ENCODE data around the gene C6orf136. TPM values are rescaled to one million over a fixed set of nuclear protein-coding genes. Genes with fewer than 3 reads are reported as not detected.

Gene C6orf136
- total RNA-seq, 1 donor from 2014 or later: 12.0 TPM

DNA sequence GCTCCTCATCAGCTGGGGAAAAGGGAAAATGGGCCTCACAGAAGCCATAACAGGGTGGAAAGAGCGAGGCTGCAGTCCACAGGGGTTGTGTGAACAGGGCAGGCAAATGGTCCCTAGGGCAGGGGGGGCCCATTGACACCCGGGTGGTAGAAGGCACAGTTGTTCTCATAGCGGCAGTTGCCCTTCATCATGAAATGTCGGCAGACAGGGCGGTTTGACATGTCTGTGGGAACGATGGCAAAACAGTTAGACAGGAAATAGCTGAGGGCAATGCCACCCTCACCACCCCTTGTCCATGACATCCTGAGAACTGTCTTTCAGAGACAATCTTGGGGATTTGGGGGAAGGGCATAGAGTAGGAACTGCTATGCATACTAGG, 45.5 kb upstream of the C6orf136 start:
- Mint-ChIP-seq H3K4me3 (no peak overlapping the region), H3K27me3 (ENCODE audit: low read depth) (no peaks in the 10 kb centered on the region), H3K27ac (no peak overlapping the region), H3K4me1 (peaks cover 7% of the 10 kb centered on the region), H3K9me3 (no peaks in the 10 kb centered on the region), H3K36me3 (peaks cover 45% of the 10 kb centered on the region)
- DNase-seq (ENCODE audit: low spot score in 2 of 2, unreplicated experiment in 2 of 2): no peak
- TF ChIP-seq CTCF (IDR thresholded peaks at IDR 0.05; ENCODE audit: unreplicated experiment): no peak

- H3K27ac Mint-ChIP-seq: no peak overlapping the region
- no peaks in the 10 kb centered on the region for H3K27me3 Mint-ChIP-seq (ENCODE audit: low read depth)
- no peaks in the 10 kb centered on the region for H3K9me3 Mint-ChIP-seq
- peaks cover 7% of the 10 kb centered on the region for H3K4me1 Mint-ChIP-seq
- H3K36me3 Mint-ChIP-seq: peaks cover 49% of the 10 kb centered on the region
- no peak for TF ChIP-seq CTCF (IDR thresholded peaks at IDR 0.05; ENCODE audit: unreplicated experiment)
- no peak overlapping the region for H3K4me3 Mint-ChIP-seq
- no peak for DNase-seq (ENCODE audit: low spot score in 2 of 2, unreplicated experiment in 2 of 2)
Observed at GRCh38 chr6:30601815-30602641, 44.9 kb upstream of the C6orf136 start.

- no peak for DNase-seq (ENCODE audit: low spot score in 2 of 2, unreplicated experiment in 2 of 2)
- Mint-ChIP-seq H3K9me3 (no peaks in the 10 kb centered on the region), H3K4me3 (no peak overlapping the region), H3K4me1 (peaks cover 3% of the 10 kb centered on the region), H3K36me3 (peaks cover 56% of the 10 kb centered on the region), H3K27me3 (ENCODE audit: low read depth) (no peaks in the 10 kb centered on the region), H3K27ac (no peak overlapping the region)
- no peak for TF ChIP-seq CTCF (IDR thresholded peaks at IDR 0.05; ENCODE audit: unreplicated experiment)
Observed at GRCh38 chr6:30603961-30604360, 43.0 kb upstream of the C6orf136 start.

DNA sequence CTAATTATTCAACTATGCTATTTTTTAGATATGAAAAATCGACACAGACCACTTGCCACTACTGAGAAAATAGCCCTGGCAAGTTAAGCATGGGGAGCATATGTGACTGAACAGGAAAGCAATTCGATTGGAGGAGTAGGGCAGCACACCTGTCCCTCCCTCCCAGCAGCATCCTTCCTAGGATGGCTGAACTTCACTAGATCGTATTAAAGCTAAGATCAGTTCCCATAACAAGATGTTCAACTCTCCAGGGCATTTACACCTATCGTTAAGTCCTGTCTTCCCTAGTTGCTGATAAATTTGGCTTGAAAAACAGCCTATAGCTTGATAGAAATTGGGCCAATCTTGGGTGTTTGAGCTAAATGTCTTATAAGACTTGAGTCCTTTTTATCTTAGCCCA, 36.9 kb upstream of the C6orf136 start:
- no peaks in the 10 kb centered on the region for H3K9me3 Mint-ChIP-seq
- H3K4me1 Mint-ChIP-seq: peaks cover 43% of the 10 kb centered on the region
- no peak overlapping the region for H3K4me3 Mint-ChIP-seq
- no peak for DNase-seq (ENCODE audit: low spot score in 2 of 2, unreplicated experiment in 2 of 2)
- H3K27ac Mint-ChIP-seq: peak overlapping the region; percentile 13
- TF ChIP-seq CTCF (IDR thresholded peaks at IDR 0.05; ENCODE audit: unreplicated experiment): no peak
- H3K36me3 Mint-ChIP-seq: peaks cover 32% of the 10 kb centered on the region
- no peaks in the 10 kb centered on the region for H3K27me3 Mint-ChIP-seq (ENCODE audit: low read depth)

GRCh38 chr6:30611150-30611855, 35.6 kb upstream of the C6orf136 start:
- DNase-seq (ENCODE audit: low spot score in 2 of 2, unreplicated experiment in 2 of 2): no peak
- no peak for TF ChIP-seq CTCF (IDR thresholded peaks at IDR 0.05; ENCODE audit: unreplicated experiment)
- peaks cover 28% of the 10 kb centered on the region for H3K36me3 Mint-ChIP-seq
- no peak overlapping the region for H3K4me3 Mint-ChIP-seq
- H3K9me3 Mint-ChIP-seq: no peaks in the 10 kb centered on the region
- peak overlapping the region; percentile 80 for H3K27ac Mint-ChIP-seq
- H3K4me1 Mint-ChIP-seq: peaks cover 55% of the 10 kb centered on the region
- no peaks in the 10 kb centered on the region for H3K27me3 Mint-ChIP-seq (ENCODE audit: low read depth)

All from mesothelial cell of epicardium (in vitro differentiated cells).